Stimulated activated naive CD8-positive, alpha-beta T cell treated with anti-CD3 and anti-CD28 coated beads, Interleukin-15, amount 100 ng/mL, for 72 hours (primary cell): ENCODE data around the gene RALGAPB.
"Not testable (repeated sequence)": the region's sequence is repeated elsewhere in the genome, so short reads cannot be mapped to it uniquely, and the experiment has no call there.

Experiments
- ATAC-seq: fragments of 150-1000 bp; cut with Tn5 transposase; 2 replicates; pipeline ENCODE4 v1.10.0; 2021; ENCODE audit warnings: mild to moderate bottlenecking, moderate library complexity
- DNase-seq, 2 donors: peaks; one replicate each; pipeline ENCODE4 v3.0.0; 2021 to 2022
- H3K27ac Mint-ChIP-seq, 2 donors: one replicate each; pipeline ENCODE4 v1.8.0; 2022; ENCODE audit warnings: mild to moderate bottlenecking in 2 of 2, mixed read lengths in 2 of 2, moderate library complexity in 2 of 2
- H3K27me3 Mint-ChIP-seq: one replicate; pipeline ENCODE4 v1.8.0; 2022; ENCODE audit warnings: mixed read lengths
- H3K4me1 Mint-ChIP-seq: one replicate; pipeline ENCODE4 v1.8.0; 2022; ENCODE audit warnings: mild to moderate bottlenecking, mixed read lengths
- H3K4me3 Mint-ChIP-seq, 2 donors: one replicate each; pipeline ENCODE4 v1.8.0; 2022; ENCODE audit warnings: mild to moderate bottlenecking in 2 of 2, mixed read lengths in 2 of 2, moderate library complexity in 1 of 2
- H3K9me3 Mint-ChIP-seq, 2 donors: one replicate each; pipeline ENCODE4 v1.8.0; 2022; ENCODE audit warnings: mixed read lengths in 2 of 2

Gene RALGAPB

DNA sequence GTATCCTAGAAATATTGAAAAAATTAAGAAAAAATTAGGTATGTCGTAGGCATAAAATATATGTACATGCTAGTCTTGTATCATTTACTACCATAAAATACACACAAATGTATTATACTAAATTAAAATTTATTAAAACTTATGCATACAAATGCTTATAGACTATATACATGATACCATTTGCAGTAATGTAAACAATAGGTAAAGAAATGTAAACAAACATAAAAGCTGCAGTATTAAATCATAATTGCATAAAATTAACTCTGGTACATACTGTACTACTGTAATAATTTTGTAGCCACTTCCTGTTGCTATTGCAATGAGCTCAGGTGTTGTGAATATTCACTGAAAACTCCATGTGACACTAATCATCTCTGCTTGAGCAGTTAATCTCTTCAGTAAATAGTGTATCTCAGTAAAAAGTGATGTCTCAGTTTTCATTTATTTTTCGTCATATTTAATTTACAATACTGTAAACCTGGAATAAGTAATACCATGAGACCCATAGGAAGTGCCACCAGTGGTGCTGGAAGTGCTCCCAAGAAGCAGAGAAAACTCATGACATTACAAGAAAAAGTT, 29.3 kb downstream of the RALGAPB start:
- H3K4me1 Mint-ChIP-seq, result no peaks in the 10 kb centered on the region

DNA sequence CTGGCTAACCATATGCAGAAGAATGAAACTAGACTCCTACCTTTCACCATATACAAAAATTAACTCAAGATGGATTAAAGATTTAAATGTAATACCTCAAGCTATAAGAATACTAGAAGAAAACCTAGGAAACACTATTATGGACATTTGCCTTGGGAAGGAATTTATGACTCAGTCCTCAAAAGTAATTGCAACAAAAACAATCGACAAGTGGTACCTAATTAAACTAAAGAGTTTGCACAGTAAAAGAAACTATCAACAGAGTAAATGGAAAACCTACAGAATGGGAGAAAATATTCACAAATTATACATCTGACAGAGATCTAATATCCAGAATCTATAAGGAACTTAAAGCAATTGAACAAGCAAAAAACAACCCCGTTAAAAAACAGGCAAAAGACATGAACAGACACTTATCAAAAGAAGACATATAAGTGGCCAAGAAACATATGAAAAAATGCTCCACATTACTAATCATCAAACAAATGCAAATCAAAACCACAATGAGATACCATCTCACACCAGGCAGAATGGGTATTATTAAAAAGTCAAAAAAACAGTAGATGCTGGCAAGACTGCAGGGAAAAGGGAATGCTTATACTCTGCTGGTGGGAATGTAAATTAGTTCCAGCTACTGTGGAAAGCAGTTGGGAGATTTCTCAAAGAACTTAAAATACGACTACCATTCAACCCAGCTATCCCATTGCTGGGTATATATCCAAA, 31.9 kb downstream of the RALGAPB start:
- Mint-ChIP-seq H3K9me3 (no peaks in the 10 kb centered on the region), H3K27ac (no peak overlapping the region), H3K27me3 (no peaks in the 10 kb centered on the region), H3K4me1 (no peaks in the 10 kb centered on the region), H3K4me3 (no peak overlapping the region)
- ATAC-seq (no peak), DNase-seq (no peak)

More for the DNA sequence above, 29.3 kb downstream of the RALGAPB start:
- H3K27me3 Mint-ChIP-seq, result no peaks in the 10 kb centered on the region
- ATAC-seq (no peak), DNase-seq (no peak)
- no peaks in the 10 kb centered on the region for H3K9me3 Mint-ChIP-seq
- no peak overlapping the region for H3K4me3 Mint-ChIP-seq
- no peak overlapping the region for H3K27ac Mint-ChIP-seq

DNA sequence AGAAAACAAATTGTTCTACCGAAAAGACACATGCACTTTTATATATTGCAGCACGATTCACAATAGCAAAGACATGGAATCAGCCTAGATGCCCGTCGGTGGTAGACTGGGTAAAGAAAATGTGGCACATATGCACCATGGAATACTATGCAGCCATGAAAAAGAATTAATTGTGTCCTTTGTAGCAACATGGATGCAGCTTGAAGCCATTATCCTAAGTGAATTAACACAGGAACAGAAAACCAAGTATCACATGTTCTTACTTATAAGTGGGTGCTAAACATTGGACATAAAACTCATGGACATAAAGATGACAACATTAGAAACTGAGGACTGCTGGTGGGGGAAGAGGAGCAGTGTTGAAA, 32.4 kb downstream of the RALGAPB start:
- no peaks in the 10 kb centered on the region for H3K4me1 Mint-ChIP-seq
- no peaks in the 10 kb centered on the region for H3K27me3 Mint-ChIP-seq
- H3K9me3 Mint-ChIP-seq, result no peaks in the 10 kb centered on the region
- H3K27ac Mint-ChIP-seq, result no peak overlapping the region
- no peak for ATAC-seq
- DNase-seq, result no peak
- no peak overlapping the region for H3K4me3 Mint-ChIP-seq

DNA sequence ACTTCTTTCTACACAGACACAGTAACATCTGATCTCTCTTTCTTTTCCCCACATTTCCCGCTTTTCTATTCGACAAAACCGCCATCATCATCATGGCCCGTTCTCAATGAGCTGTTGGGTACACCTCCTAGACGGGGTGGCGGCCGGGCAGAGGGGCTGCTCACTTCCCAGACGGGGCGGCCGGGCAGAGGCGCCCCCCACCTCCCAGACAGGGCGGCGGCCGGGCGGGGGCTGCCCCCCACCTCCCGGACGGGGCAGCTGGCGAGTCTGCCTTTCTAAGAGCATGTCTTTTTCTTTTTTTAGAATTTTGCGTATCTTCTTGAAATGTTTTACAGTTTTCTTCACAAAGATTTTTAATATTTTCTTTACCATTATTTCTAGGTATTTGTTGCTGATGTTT, 39.1 kb downstream of the RALGAPB start:
- not testable (repeated sequence) for DNase-seq, H3K27me3 Mint-ChIP-seq, H3K4me3 Mint-ChIP-seq, H3K9me3 Mint-ChIP-seq, H3K4me1 Mint-ChIP-seq, ATAC-seq, H3K27ac Mint-ChIP-seq

DNA sequence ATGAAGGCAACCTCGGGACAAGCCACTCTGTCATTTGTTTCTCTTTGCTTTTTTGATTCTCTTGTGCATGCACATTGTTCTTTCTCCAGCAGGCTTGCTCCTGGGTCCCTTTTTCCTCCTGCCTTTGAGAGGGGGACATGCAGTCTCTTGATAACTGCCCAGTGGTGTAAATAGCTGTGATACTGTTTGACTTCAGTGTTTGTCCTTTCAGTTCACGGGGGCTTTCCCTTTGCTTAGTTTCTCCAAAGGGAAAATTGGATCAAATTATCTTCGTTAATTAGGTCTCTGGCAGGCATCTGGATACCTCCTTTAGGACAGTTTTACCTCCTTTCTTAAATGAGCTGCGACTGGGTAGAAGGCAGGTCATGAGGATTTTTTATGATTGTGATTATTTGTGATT, 41.5 kb downstream of the RALGAPB start:
- Mint-ChIP-seq H3K4me3 (no peak overlapping the region), H3K4me1 (no peaks in the 10 kb centered on the region), H3K27ac (peak overlapping the region in 1 of 2 donors; percentile 35), H3K27me3 (no peaks in the 10 kb centered on the region), H3K9me3 (no peaks in the 10 kb centered on the region)
- DNase-seq (no peak), ATAC-seq (no peak)

DNA sequence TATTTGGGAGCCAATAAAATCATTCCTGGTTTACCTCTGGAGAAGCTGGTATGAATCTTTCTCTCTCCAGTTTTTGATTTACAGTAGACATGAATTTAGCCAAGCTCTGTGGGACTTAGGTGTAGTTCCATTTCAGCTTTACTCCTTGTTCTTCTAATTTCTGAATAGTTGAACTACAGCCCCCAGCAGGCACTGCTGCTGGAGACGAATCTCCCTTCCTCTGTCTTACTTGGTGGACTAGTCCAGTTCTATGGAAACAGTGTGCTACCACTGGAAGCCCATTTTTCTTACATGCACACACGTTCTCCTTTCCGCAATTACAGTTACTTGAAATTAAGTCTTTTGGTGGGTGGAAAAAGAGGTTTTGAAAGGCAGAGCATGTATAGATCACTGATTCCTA, 42.3 kb downstream of the RALGAPB start:
- H3K4me3 Mint-ChIP-seq, result no peak overlapping the region
- DNase-seq (no peak), ATAC-seq (no peak)
- no peaks in the 10 kb centered on the region for H3K4me1 Mint-ChIP-seq
- H3K27ac Mint-ChIP-seq, result no peak overlapping the region
- H3K9me3 Mint-ChIP-seq, result no peaks in the 10 kb centered on the region
- no peaks in the 10 kb centered on the region for H3K27me3 Mint-ChIP-seq

DNA sequence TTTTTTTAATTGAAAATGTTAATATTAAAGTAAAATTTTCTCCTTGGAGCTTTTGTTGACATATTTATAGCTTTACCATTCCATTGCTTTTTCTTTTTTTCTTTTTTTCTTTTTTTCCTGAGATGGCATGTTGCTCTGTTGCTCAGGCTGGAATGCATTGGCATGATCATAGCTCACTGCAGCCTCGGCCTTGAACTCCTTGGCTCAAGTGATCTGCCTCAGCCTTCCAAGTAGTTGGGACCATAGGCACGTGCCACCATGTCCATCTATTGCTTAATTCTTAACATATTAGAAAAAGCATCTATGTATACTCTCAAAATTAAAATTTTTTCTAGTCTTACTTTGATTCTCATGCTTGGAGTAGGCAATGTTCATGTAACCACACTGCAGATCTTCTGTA, 43.0 kb downstream of the RALGAPB start:
- H3K27ac Mint-ChIP-seq, result peak overlapping the region; percentile 25 to 48
- H3K9me3 Mint-ChIP-seq, result no peaks in the 10 kb centered on the region
- DNase-seq (no peak), ATAC-seq (no peak)
- H3K4me1 Mint-ChIP-seq, result no peaks in the 10 kb centered on the region
- no peak overlapping the region for H3K4me3 Mint-ChIP-seq
- H3K27me3 Mint-ChIP-seq, result no peaks in the 10 kb centered on the region

DNA sequence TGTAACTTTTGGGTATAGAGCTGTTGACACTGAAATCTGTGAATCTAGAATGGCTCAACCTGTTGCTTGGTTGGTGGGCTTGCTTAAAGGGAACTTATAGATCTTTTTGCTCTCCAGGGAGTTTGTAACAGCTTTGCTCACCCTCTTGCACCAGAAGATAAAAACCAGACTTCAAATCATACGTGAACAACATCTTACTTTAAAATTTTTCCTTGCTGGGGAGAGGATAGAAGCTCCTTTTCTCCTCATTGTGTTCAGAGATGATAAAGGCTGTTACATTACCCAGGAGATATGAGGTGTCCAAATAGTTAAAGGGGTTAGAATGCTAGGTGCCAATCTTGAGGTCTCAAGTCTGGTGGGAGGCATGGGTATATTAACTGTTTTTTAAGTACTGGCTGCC, 46.8 kb downstream of the RALGAPB start:
- Mint-ChIP-seq H3K27me3 (no peaks in the 10 kb centered on the region), H3K27ac (no peak overlapping the region)
- ATAC-seq, result no peak

DNA sequence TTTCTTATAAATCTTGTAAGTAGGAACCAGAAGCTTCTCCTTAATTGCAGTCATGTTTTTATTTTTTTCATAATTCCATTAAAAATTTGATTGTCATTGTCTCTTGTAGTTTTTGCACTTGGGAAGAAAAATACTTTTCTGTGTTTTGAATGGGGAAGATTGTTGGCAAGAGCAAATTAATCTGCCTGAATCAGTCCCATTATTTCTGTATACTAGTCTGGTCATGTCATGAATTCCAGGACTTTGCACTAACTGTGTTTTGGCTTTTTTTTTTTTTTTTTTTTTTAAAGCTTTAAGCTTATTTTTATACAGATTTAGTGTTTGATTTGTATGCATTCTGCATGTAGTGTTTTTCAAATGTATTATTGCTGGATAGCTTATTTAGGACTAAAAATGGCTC, 47.6 kb downstream of the RALGAPB start:
- H3K4me1 Mint-ChIP-seq, result no peaks in the 10 kb centered on the region
- no peak overlapping the region for H3K4me3 Mint-ChIP-seq
- no peaks in the 10 kb centered on the region for H3K9me3 Mint-ChIP-seq
- ATAC-seq, result no peak
- no peak for DNase-seq
- H3K27ac Mint-ChIP-seq, result no peak overlapping the region
- no peaks in the 10 kb centered on the region for H3K27me3 Mint-ChIP-seq

More for the DNA sequence above, 46.8 kb downstream of the RALGAPB start:
- H3K9me3 Mint-ChIP-seq, result no peaks in the 10 kb centered on the region
- no peak overlapping the region for H3K4me3 Mint-ChIP-seq
- DNase-seq, result no peak
- H3K4me1 Mint-ChIP-seq, result no peaks in the 10 kb centered on the region

DNA sequence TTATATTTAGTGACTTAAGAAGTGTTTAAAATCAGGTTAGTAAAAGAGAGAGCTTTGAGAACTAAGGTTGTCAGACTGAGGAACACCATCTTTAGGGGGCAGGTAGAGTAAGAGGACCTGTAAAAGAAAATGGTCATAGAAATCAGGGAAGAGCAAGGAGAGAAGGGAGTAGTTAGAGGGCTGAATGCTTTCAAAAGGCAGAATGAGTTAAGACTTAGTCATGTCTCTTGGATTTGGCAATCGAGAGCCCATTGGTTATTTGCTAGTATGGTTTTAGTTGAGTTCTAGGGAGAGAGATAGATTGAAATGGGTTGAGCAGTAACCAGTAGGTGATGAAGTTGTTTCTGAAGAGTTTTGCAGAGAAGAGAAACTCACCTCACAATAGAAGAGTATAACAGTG, 51.1 kb downstream of the RALGAPB start:
- Mint-ChIP-seq H3K4me1 (no peaks in the 10 kb centered on the region), H3K27me3 (no peaks in the 10 kb centered on the region), H3K9me3 (no peaks in the 10 kb centered on the region), H3K4me3 (no peak overlapping the region), H3K27ac (no peak overlapping the region)
- ATAC-seq (no peak), DNase-seq (no peak)

DNA sequence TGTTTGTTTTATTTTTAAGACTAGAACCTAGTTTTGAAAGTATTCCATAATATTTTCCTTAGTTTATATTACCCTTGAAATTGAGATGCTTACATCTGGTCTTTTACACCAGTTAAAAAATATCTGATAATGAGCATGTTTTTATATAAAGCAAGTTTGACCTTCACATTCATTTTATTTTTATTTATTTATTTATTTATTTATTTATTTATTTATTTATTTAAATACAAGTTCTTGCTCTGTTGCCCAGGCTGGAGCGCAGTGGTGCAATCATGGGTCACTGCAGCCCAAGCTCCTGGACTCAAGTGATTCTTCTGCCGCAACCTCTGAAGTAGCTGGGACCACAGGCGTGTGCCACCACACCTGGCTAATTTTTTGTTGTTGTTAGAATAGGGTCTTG, 55.5 kb downstream of the RALGAPB start:
- Mint-ChIP-seq H3K4me3 (no peak overlapping the region), H3K9me3 (no peaks in the 10 kb centered on the region), H3K4me1 (no peaks in the 10 kb centered on the region), H3K27me3 (no peaks in the 10 kb centered on the region), H3K27ac (no peak overlapping the region)
- DNase-seq (no peak), ATAC-seq (no peak)

DNA sequence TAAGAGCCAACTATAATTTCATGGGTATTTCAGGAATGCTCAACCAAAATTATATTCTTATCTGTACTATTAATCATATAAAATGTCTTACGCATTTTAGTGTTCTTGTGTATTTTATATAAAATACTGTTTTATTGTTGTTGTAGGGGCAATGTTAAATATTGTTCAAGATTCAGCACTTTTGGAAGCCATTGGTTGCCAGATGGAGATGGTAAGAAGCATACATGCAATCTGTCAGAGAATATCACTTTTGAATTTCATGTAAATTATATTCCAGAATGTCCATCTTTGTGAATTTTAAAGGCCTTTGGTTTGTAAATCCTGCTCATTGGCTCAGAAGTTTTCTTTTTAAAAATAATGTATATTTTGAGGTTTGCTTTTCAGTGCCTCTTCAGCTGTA, 58.4 kb downstream of the RALGAPB start:
- H3K4me3 Mint-ChIP-seq, result no peak overlapping the region
- no peak overlapping the region for H3K27ac Mint-ChIP-seq
- H3K9me3 Mint-ChIP-seq, result no peaks in the 10 kb centered on the region
- no peak for DNase-seq
- H3K4me1 Mint-ChIP-seq, result no peaks in the 10 kb centered on the region
- H3K27me3 Mint-ChIP-seq, result no peaks in the 10 kb centered on the region
- no peak for ATAC-seq

DNA sequence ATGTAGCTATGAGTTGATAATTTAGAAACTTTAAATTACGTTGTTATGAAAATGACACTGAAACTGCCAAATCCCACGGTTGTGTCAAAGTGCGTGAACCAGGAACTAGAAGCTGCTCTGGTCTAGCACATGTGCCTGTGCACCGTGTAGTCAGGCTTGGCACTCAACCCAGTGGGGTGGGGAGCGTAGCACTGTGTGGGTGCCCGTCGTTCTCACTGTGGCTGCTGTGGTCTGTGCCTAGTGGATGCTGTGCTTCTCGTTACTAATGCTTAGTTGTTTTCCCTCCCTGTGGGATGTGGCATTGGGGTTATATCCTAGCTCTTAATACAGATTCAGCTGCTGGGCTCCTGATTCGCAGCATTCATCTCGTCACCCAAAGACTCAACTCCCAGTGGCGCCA, 62.1 kb downstream of the RALGAPB start:
- H3K4me3 Mint-ChIP-seq, result no peak overlapping the region
- peak overlapping the region in 1 of 2 donors; percentile 20 for H3K27ac Mint-ChIP-seq
- H3K9me3 Mint-ChIP-seq, result no peaks in the 10 kb centered on the region
- DNase-seq (no peak), ATAC-seq (no peak)
- H3K27me3 Mint-ChIP-seq, result no peaks in the 10 kb centered on the region
- H3K4me1 Mint-ChIP-seq, result no peaks in the 10 kb centered on the region

DNA sequence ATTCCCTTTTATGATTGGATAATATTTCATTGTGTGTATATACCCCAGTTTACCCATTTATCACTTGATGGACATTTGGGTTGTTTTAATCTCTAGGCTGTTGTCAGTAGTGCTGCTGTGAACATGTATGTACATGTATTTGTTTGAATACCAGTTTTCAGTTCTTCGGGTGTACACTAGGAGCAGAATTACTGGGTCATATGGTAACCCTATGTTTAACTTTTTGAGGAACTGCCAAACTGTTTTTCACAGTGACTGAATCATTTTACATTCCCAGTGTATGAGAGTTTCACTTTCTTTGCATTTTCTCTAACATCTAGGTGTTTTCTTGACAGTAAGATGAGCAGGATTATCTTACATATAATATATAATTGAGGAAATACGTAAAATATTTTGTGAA, 63.7 kb downstream of the RALGAPB start:
- Mint-ChIP-seq H3K4me3 (no peak overlapping the region), H3K9me3 (no peaks in the 10 kb centered on the region), H3K27me3 (no peaks in the 10 kb centered on the region), H3K4me1 (no peaks in the 10 kb centered on the region), H3K27ac (peak overlapping the region in 1 of 2 donors; percentile 44)
- DNase-seq (no peak), ATAC-seq (no peak)

DNA sequence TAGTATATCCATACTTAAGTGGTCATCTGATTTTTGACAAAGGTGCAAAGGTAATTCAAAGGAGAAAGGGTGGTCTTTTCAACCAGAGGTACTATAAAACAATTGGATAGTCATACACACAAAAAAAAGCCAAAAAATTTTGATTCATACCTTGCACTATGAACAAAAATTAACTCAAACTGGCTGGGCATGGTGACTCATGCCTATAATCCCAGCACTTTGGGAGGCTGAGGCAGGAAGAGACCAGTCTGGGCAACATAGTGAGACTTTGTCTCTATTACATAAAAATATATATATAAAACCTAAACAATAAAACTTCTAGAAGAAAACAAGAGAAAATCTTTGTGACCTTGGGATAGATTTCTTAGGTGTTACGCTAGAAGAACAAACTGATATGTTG, 64.5 kb downstream of the RALGAPB start:
- ATAC-seq (no peak), DNase-seq (no peak)
- H3K9me3 Mint-ChIP-seq, result no peaks in the 10 kb centered on the region
- no peak overlapping the region for H3K27ac Mint-ChIP-seq
- no peak overlapping the region for H3K4me3 Mint-ChIP-seq
- H3K27me3 Mint-ChIP-seq, result no peaks in the 10 kb centered on the region
- no peaks in the 10 kb centered on the region for H3K4me1 Mint-ChIP-seq

DNA sequence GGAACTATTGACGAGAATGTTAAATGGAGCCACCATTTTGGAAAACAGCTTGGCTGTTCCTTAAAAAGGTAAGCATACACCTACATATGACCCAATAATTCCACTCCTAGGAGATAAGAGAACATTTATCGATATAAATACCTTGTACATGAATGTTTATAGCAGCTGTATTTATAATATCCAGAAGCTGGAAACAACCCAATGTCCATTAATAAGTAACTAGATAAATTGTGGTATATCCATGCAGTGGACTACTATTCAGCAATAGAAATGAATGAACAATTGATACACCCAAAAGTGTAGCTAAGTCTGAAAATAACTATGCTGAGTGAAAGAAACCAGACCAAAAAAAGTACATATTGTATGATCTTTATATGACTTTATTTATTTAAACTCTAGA, 66.1 kb downstream of the RALGAPB start:
- no peak overlapping the region for H3K27ac Mint-ChIP-seq
- DNase-seq (no peak), ATAC-seq (no peak)
- H3K9me3 Mint-ChIP-seq, result no peaks in the 10 kb centered on the region
- H3K4me3 Mint-ChIP-seq, result no peak overlapping the region
- H3K27me3 Mint-ChIP-seq, result no peaks in the 10 kb centered on the region
- no peaks in the 10 kb centered on the region for H3K4me1 Mint-ChIP-seq
